Testis (tissue), 3 donors: ENCODE results near the gene SIRT7. TPM values are rescaled to one million over a fixed set of nuclear protein-coding genes. Genes with fewer than 3 reads are reported as not detected.

Experiments used
- DNase-seq: peaks from one replicate; pipeline ENCODE4 v3.0.0-alpha.2; 2019
- H3K27ac ChIP-seq, 2 donors: fragments of 200-600 bp; sonication (generic); one replicate each; pipeline ENCODE4 v1.5.1; 2019
- H3K27me3 ChIP-seq: fragments of 200-600 bp; sonication (generic); one replicate; pipeline ENCODE4 v1.5.1; 2019
- H3K36me3 ChIP-seq: fragments of 200-600 bp; sonication (generic); one replicate; pipeline ENCODE4 v1.5.1; 2017; ENCODE audit warnings: low read depth; ENCODE audit errors: missing control alignments
- H3K4me1 ChIP-seq: fragments of 200-600 bp; sonication (generic); one replicate; pipeline ENCODE4 v1.5.1; 2019
- H3K4me3 ChIP-seq, 2 donors: fragments of 200-600 bp; sonication (generic); one replicate each; pipeline ENCODE4 v1.5.1; 2017 to 2019
- H3K9me3 ChIP-seq: fragments of 200-600 bp; sonication (generic); one replicate; pipeline ENCODE4 v1.5.1; 2017
- CTCF ChIP-seq, 3 experiments: fragments of 450-650 bp in 2 of 3; fragments of 200-600 bp in 1 of 3; sonication (generic) in 1 of 3; IDR thresholded peaks; one replicate each; pipeline ENCODE4 v1.5.1; 2016 to 2019; ENCODE audit warnings: antibody characterized with exemption in 3 of 3, mild to moderate bottlenecking in 2 of 3, moderate library complexity in 1 of 3
- POLR2A ChIP-seq: fragments of 450-650 bp; IDR thresholded peaks from one replicate; pipeline ENCODE4 v1.6.1; 2017; ENCODE audit warnings: antibody characterized with exemption, mild to moderate bottlenecking, moderate library complexity
- WGBS, 2 donors: methylation state at CpG; one replicate each; pipeline ENCODE4 v1.1.5; 2018; 5-methylcytosine and 5-hydroxymethylcytosine counted together
- intact Hi-C: fragments of 100-400 bp; cut with DNase I; formaldehyde crosslinking; loops from one replicate; pipeline ENCODE4 v1.15.1; 2023; ENCODE audit warnings: low total_unique reads
- polyA plus RNA-seq: library from polyadenylated mRNA; stranded (reverse); fragments of 350-450 nt; fragmentation: Illumina TruSeq; extraction: RNeasy Lipid Tissue Mini Kit (QIAGEN cat#74804); gene quantifications from one replicate; pipeline ENCODE4 v1.2.3, GENCODE V29; 2014; ENCODE audit warnings: low read depth, low replicate concordance; ENCODE audit not compliant: insufficient read depth
- total RNA-seq, 2 donors: library from RNA; depleted of rRNA; stranded (reverse); fragments of >200 nt; gene quantifications; one replicate each; pipeline ENCODE4 v1.2.3, GENCODE V29; 2016

The SIRT7 gene
- total and polyA plus RNA-seq, 3 donors from 2014 or later: 34.1 to 59.3 (median 48.4) TPM

- intact Hi-C loops: no loop called here
- TF ChIP-seq POLR2A: no peak
- H3K27ac ChIP-seq: no peak overlapping the region
- H3K4me1 ChIP-seq: peaks cover 8% of the 10 kb centered on the region
- no peak for DNase-seq
- H3K36me3 ChIP-seq: no peaks in the 10 kb centered on the region
- WGBS, 2 donors: 77 to 90% methylated on average over 7 to 13 of the region's 13 CpGs
- H3K4me3 ChIP-seq: no peak overlapping the region
- H3K9me3 ChIP-seq: no peaks in the 10 kb centered on the region
- H3K27me3 ChIP-seq: no peaks in the 10 kb centered on the region
These were observed 13.2 kb upstream of the SIRT7 start for GRCh38 chr17:81931189-81931556.

- WGBS, 2 donors: 75 to 87% methylated on average over 18 to 20 of the region's 20 CpGs
- Histone ChIP-seq H3K27me3 (no peaks in the 10 kb centered on the region), H3K4me3 (no peak overlapping the region), H3K36me3 (no peaks in the 10 kb centered on the region), H3K4me1 (peaks cover 13% of the 10 kb centered on the region), H3K9me3 (no peaks in the 10 kb centered on the region), H3K27ac (no peak overlapping the region)
- DNase-seq: no peak
- TF ChIP-seq CTCF (IDR thresholded peaks at IDR 0.05) (no peak), POLR2A (no peak)
- intact Hi-C loops: no loop called here
These were observed 12.5 kb upstream of the SIRT7 start for GRCh38 chr17:81930142-81931125.

- Histone ChIP-seq H3K27ac (no peak overlapping the region), H3K27me3 (no peaks in the 10 kb centered on the region), H3K9me3 (no peaks in the 10 kb centered on the region), H3K36me3 (no peaks in the 10 kb centered on the region), H3K4me1 (peaks cover 22% of the 10 kb centered on the region), H3K4me3 (no peak overlapping the region)
- no peak for TF ChIP-seq CTCF (IDR thresholded peaks at IDR 0.05)
- TF ChIP-seq POLR2A: no peak
- 83 to 85% methylated on average over 30 to 31 of the region's 31 CpGs for WGBS, 2 donors
- no peak for DNase-seq
- intact Hi-C loops: no loop called here
These were observed 11.5 kb upstream of the SIRT7 start for GRCh38 chr17:81929253-81930141.

- Histone ChIP-seq H3K4me3 (peak overlapping the region; percentile 55 to 93), H3K27me3 (no peaks in the 10 kb centered on the region), H3K9me3 (no peaks in the 10 kb centered on the region), H3K4me1 (peaks cover 30% of the 10 kb centered on the region), H3K27ac (peak overlapping the region in 1 of 2 donors; percentile 93), H3K36me3 (no peaks in the 10 kb centered on the region)
- no peak for TF ChIP-seq CTCF (IDR thresholded peaks at IDR 0.05)
- TF ChIP-seq POLR2A: no peak
- intact Hi-C loops: no loop called here
- no peak for DNase-seq
- WGBS, 2 donors: 27 to 51% methylated on average over 5 to 44 of the region's 44 CpGs
These were observed 10.7 kb upstream of the SIRT7 start for GRCh38 chr17:81928544-81929252.
